Ramos (cell line): ENCODE measurements around the gene CNTF.

Experiments
- in situ Hi-C: fragments of 300-500 bp; cut with MboI; formaldehyde crosslinking; loops from one replicate; pipeline ENCODE4 v1.14.3; 2022; ENCODE audit warnings: low sequenced_read_pairs; ENCODE audit not compliant: unreplicated experiment

The CNTF gene

GRCh38 chr11:58597486-58598144 lies 24.9 kb upstream of the CNTF start:
- in situ Hi-C loops: loop anchor here (25.0 kb wide), 1 partner anchor 515 kb away; the partner anchor contains the start of gene FAM111B

GRCh38 chr11:58600510-58600909 lies 22.0 kb upstream of the CNTF start:
- in situ Hi-C loops: no loop called here

GRCh38 chr11:58606930-58607714 lies 15.3 kb upstream of the CNTF start:
- in situ Hi-C loops: no loop called here

GRCh38 chr11:58608331-58608730 lies 14.1 kb upstream of the CNTF start:
- in situ Hi-C loops: no loop called here

GRCh38 chr11:58609723-58610122 lies 12.7 kb upstream of the CNTF start:
- in situ Hi-C loops: no loop called here

- in situ Hi-C loops: no loop called here
Measured at GRCh38 chr11:58613228-58613627, 9.2 kb upstream of the CNTF start.

- in situ Hi-C loops: no loop called here
Measured at GRCh38 chr11:58615559-58615958, 6.9 kb upstream of the CNTF start.

GRCh38 chr11:58616594-58616993 lies 5.9 kb upstream of the CNTF start:
- in situ Hi-C loops: no loop called here

GRCh38 chr11:58617976-58618557 lies 4.4 kb upstream of the CNTF start:
- in situ Hi-C loops: no loop called here

- in situ Hi-C loops: no loop called here
Measured at GRCh38 chr11:58621586-58622262, 741 bp upstream of the CNTF start.

GRCh38 chr11:58625086-58625485 lies 2.6 kb downstream of the CNTF start:
- in situ Hi-C loops: no loop called here

GRCh38 chr11:58625826-58626460 lies 3.5 kb downstream of the CNTF start:
- in situ Hi-C loops: no loop called here

- in situ Hi-C loops: no loop called here
Measured at GRCh38 chr11:58626934-58627483, 4.5 kb downstream of the CNTF start.

GRCh38 chr11:58628446-58628845 lies 6.0 kb downstream of the CNTF start:
- in situ Hi-C loops: no loop called here

- in situ Hi-C loops: loop anchor here (10.0 kb wide), 1 partner anchor 65 kb away; no protein-coding TSS in a partner anchor
Measured at GRCh38 chr11:58629857-58630256, 7.4 kb downstream of the CNTF start.

GRCh38 chr11:58631378-58631777 lies 8.9 kb downstream of the CNTF start:
- in situ Hi-C loops: loop anchor here (10.0 kb wide), 1 partner anchor 63 kb away; no protein-coding TSS in a partner anchor

- in situ Hi-C loops: loop anchor here (10.0 kb wide), 1 partner anchor 62 kb away; no protein-coding TSS in a partner anchor
Measured at GRCh38 chr11:58632510-58632909, 10.0 kb downstream of the CNTF start.

- in situ Hi-C loops: loop anchor here (10.0 kb wide), 1 partner anchor 58 kb away; no protein-coding TSS in a partner anchor
Measured at GRCh38 chr11:58636587-58636986, 14.1 kb downstream of the CNTF start.

GRCh38 chr11:58637371-58637770 lies 14.9 kb downstream of the CNTF start:
- in situ Hi-C loops: loop anchor here (10.0 kb wide), 1 partner anchor 57 kb away; no protein-coding TSS in a partner anchor

GRCh38 chr11:58639103-58639502 lies 16.6 kb downstream of the CNTF start:
- in situ Hi-C loops: loop anchor here (10.0 kb wide), 1 partner anchor 56 kb away; no protein-coding TSS in a partner anchor
